Gastroesophageal sphincter (tissue), 3 donors: ENCODE measurements around the gene SULT1C4.

ENCODE experiments used
- EP300 ChIP-seq: sonication (generic); formaldehyde crosslinking; IDR thresholded peaks from one replicate; pipeline ENCODE4 v1.6.1; 2017; ENCODE audit warnings: antibody characterized with exemption, mild to moderate bottlenecking
- POLR2A ChIP-seq, 2 donors: fragments of 450-650 bp; IDR thresholded peaks; one replicate each; pipeline ENCODE4 v1.6.1; 2017; ENCODE audit warnings: antibody characterized with exemption in 2 of 2, mild to moderate bottlenecking in 2 of 2, moderate library complexity in 1 of 2
- POLR2AphosphoS5 ChIP-seq: sonication (generic); formaldehyde crosslinking; IDR thresholded peaks from one replicate; pipeline ENCODE4 v1.6.1; 2017; ENCODE audit warnings: antibody characterized with exemption
- TF ChIP-seq, protein P1 (sequence below), 4 experiments: fragments of 200-600 bp in 2 of 4; fragments of 450-650 bp in 2 of 4; sonication (generic) in 1 of 4; IDR thresholded peaks; one replicate each; pipeline ENCODE4 v1.5.1; 2017 to 2019; ENCODE audit warnings: antibody characterized with exemption in 4 of 4, mild to moderate bottlenecking in 2 of 4, moderate library complexity in 2 of 4

- no peak for TF ChIP-seq POLR2A (IDR thresholded peaks at IDR 0.05)
- TF ChIP-seq, protein P1, sequence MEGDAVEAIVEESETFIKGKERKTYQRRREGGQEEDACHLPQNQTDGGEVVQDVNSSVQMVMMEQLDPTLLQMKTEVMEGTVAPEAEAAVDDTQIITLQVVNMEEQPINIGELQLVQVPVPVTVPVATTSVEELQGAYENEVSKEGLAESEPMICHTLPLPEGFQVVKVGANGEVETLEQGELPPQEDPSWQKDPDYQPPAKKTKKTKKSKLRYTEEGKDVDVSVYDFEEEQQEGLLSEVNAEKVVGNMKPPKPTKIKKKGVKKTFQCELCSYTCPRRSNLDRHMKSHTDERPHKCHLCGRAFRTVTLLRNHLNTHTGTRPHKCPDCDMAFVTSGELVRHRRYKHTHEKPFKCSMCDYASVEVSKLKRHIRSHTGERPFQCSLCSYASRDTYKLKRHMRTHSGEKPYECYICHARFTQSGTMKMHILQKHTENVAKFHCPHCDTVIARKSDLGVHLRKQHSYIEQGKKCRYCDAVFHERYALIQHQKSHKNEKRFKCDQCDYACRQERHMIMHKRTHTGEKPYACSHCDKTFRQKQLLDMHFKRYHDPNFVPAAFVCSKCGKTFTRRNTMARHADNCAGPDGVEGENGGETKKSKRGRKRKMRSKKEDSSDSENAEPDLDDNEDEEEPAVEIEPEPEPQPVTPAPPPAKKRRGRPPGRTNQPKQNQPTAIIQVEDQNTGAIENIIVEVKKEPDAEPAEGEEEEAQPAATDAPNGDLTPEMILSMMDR (IDR thresholded peaks at IDR 0.05), result no peak
- TF ChIP-seq EP300, result no peak
- TF ChIP-seq POLR2AphosphoS5, result no peak
These were observed 12.6 kb downstream of the SULT1C4 start for GRCh38 chr2:108390340-108390739.
